Calu3 (cell line): ENCODE results near the gene GANAB. TPM values are rescaled to one million over a fixed set of nuclear protein-coding genes. Genes with fewer than 3 reads are reported as not detected.

Source experiments
- BruUV-seq: library from RNA; stranded (reverse); fragments of 400-500 nt; replicated peaks from 2 replicates; lab custom pipeline; 2021; lab: Mats Ljungman, UMichigan
- CTCF ChIA-PET: fragments of 300-600 bp; sonication (Branson Sonifier 250); formaldehyde crosslinking; loops from one replicate; lab custom pipeline; 2022; ENCODE audit warnings: antibody characterized with exemption; lab: Charles Lee
- DNase-seq: peaks from one replicate; pipeline ENCODE4 v3.0.0; 2022
- H3K27ac Mint-ChIP-seq: one replicate; pipeline ENCODE4 v1.8.0; 2022; ENCODE audit warnings: mixed read lengths; ENCODE audit not compliant: unreplicated experiment
- H3K27me3 Mint-ChIP-seq: one replicate; pipeline ENCODE4 v1.8.0; 2022; ENCODE audit warnings: mixed read lengths; ENCODE audit not compliant: unreplicated experiment
- H3K36me3 Mint-ChIP-seq: one replicate; pipeline ENCODE4 v1.8.0; 2022; ENCODE audit warnings: mild to moderate bottlenecking, moderate library complexity, mixed read lengths; ENCODE audit not compliant: insufficient read depth, unreplicated experiment
- H3K4me1 Mint-ChIP-seq: one replicate; pipeline ENCODE4 v1.8.0; 2022; ENCODE audit warnings: mild to moderate bottlenecking, low read depth, mixed read lengths; ENCODE audit not compliant: unreplicated experiment
- H3K4me3 Mint-ChIP-seq: one replicate; pipeline ENCODE4 v1.8.0; 2022; ENCODE audit warnings: mild to moderate bottlenecking, low read depth, moderate library complexity, mixed read lengths; ENCODE audit not compliant: unreplicated experiment
- H3K9me3 Mint-ChIP-seq: one replicate; pipeline ENCODE4 v1.8.0; 2022; ENCODE audit warnings: low read depth, mixed read lengths; ENCODE audit not compliant: unreplicated experiment
- CTCF ChIP-seq: fragments of 200-600 bp; IDR thresholded peaks from one replicate; pipeline ENCODE4 v1.8.0; 2022; ENCODE audit warnings: antibody characterized with exemption; ENCODE audit not compliant: unreplicated experiment
- intact Hi-C: fragments of 100-400 bp; cut with micrococcal nuclease; formaldehyde crosslinking; loops from one replicate; pipeline ENCODE4 v1.10.0; 2022; ENCODE audit not compliant: unreplicated experiment
- total RNA-seq: library from RNA; stranded (reverse); gene quantifications from 2 replicates; pipeline ENCODE4 v1.2.3, GENCODE V29; 2022

GANAB gene
- total RNA-seq, 1 experiment from 2014 or later = 377 TPM

- intact Hi-C loops = no loop called here
- no peaks in the 10 kb centered on the region for H3K9me3 Mint-ChIP-seq
- CTCF ChIA-PET = interaction anchor here (0.6 to 1.4 kb wide), 9 partner anchors 9 to 1151 kb away, joined by 3 to 8 read pairs (median 4); partner anchors contain the start of genes B3GAT3, MTA2, TUT1 and ZBTB3
- DNase-seq = peak; percentile 35
- no peaks in the 10 kb centered on the region for H3K27me3 Mint-ChIP-seq
- no peak for TF ChIP-seq CTCF
- H3K27ac Mint-ChIP-seq = peak overlapping the region; percentile 81
- H3K4me1 Mint-ChIP-seq = peaks cover 24% of the 10 kb centered on the region
- BruUV-seq = no TSS peak
- peak overlapping the region; percentile 83 for H3K4me3 Mint-ChIP-seq
- H3K36me3 Mint-ChIP-seq = peaks cover 46% of the 10 kb centered on the region
Observed at GRCh38 chr11:62611705-62612365, 34.6 kb downstream of the GANAB start.

GRCh38 chr11:62610814-62611704 is 35.4 kb downstream of the GANAB start:
- intact Hi-C loops = no loop called here
- Mint-ChIP-seq H3K27me3 (no peaks in the 10 kb centered on the region), H3K36me3 (peaks cover 43% of the 10 kb centered on the region), H3K4me1 (peaks cover 24% of the 10 kb centered on the region), H3K27ac (no peak overlapping the region), H3K9me3 (no peaks in the 10 kb centered on the region), H3K4me3 (peak overlapping the region; percentile 83)
- DNase-seq = no peak
- TF ChIP-seq CTCF = no peak
- CTCF ChIA-PET = interaction anchor here (0.8 to 1.4 kb wide), 6 partner anchors 10 to 143 kb away, joined by 3 to 8 read pairs (median 4); partner anchors contain the start of genes B3GAT3, MTA2, TUT1 and ZBTB3
- no TSS peak for BruUV-seq

GRCh38 chr11:62610403-62610802 is 36.0 kb downstream of the GANAB start:
- no peaks in the 10 kb centered on the region for H3K9me3 Mint-ChIP-seq
- H3K36me3 Mint-ChIP-seq = peaks cover 43% of the 10 kb centered on the region
- TSS peak; percentile 14 for BruUV-seq
- no peak for DNase-seq
- peak overlapping the region; percentile 83 for H3K4me3 Mint-ChIP-seq
- no peaks in the 10 kb centered on the region for H3K27me3 Mint-ChIP-seq
- intact Hi-C loops = no loop called here
- peaks cover 24% of the 10 kb centered on the region for H3K4me1 Mint-ChIP-seq
- CTCF ChIA-PET = no interaction called here
- no peak for TF ChIP-seq CTCF
- no peak overlapping the region for H3K27ac Mint-ChIP-seq

GRCh38 chr11:62608776-62609175 is 37.6 kb downstream of the GANAB start:
- no peak for DNase-seq
- H3K4me1 Mint-ChIP-seq = peaks cover 14% of the 10 kb centered on the region
- intact Hi-C loops = no loop called here
- peaks cover 36% of the 10 kb centered on the region for H3K36me3 Mint-ChIP-seq
- H3K27ac Mint-ChIP-seq = no peak overlapping the region
- H3K9me3 Mint-ChIP-seq = no peaks in the 10 kb centered on the region
- H3K27me3 Mint-ChIP-seq = no peaks in the 10 kb centered on the region
- TF ChIP-seq CTCF = no peak
- BruUV-seq = no TSS peak
- H3K4me3 Mint-ChIP-seq = no peak overlapping the region
- CTCF ChIA-PET = no interaction called here
